Gastroesophageal sphincter (tissue), 4 donors: ENCODE data around the gene KRTAP5-1. TPM values are rescaled to one million over a fixed set of nuclear protein-coding genes. Genes with fewer than 3 reads are reported as not detected.

Source experiments
- ATAC-seq: fragments of 150-250 bp; one replicate; pipeline ENCODE4 v1.9.1; 2016; ENCODE audit warnings: mild to moderate bottlenecking, moderate library complexity
- H3K27ac ChIP-seq, 4 donors: fragments of 200-600 bp; sonication (generic) in 3 of 4; 1 replicate in 3 of 4; 2 replicates in 1 of 4; pipeline ENCODE4 v1.5.1; 2016 to 2019
- H3K27me3 ChIP-seq: fragments of 200-600 bp; sonication (generic); one replicate; pipeline ENCODE4 v1.5.1; 2019
- H3K36me3 ChIP-seq, 2 donors: fragments of 200-600 bp; sonication (generic); one replicate each; pipeline ENCODE4 v1.5.1; 2019; ENCODE audit warnings: control low read depth in 1 of 2
- H3K4me1 ChIP-seq, 3 donors: fragments of 200-600 bp; sonication (generic); 1 replicate in 2 of 3; 2 replicates in 1 of 3; pipeline ENCODE4 v1.5.1; 2016 to 2019; ENCODE audit warnings: control low read depth in 2 of 3
- H3K4me3 ChIP-seq, 2 donors: fragments of 200-600 bp; sonication (generic); one replicate each; pipeline ENCODE4 v1.5.1; 2019; ENCODE audit warnings: mild to moderate bottlenecking in 1 of 2, moderate library complexity in 1 of 2
- H3K9me3 ChIP-seq, 3 donors: fragments of 200-600 bp; sonication (generic); one replicate each; pipeline ENCODE4 v1.5.1; 2017 to 2019; ENCODE audit warnings: control low read depth in 2 of 3
- CTCF ChIP-seq, 4 experiments: fragments of 200-600 bp in 2 of 4; fragments of 450-650 bp in 2 of 4; sonication (generic) in 1 of 4; IDR thresholded peaks; one replicate each; pipeline ENCODE4 v1.5.1; 2017 to 2019; ENCODE audit warnings: antibody characterized with exemption in 4 of 4, mild to moderate bottlenecking in 2 of 4, moderate library complexity in 2 of 4
- EP300 ChIP-seq: sonication (generic); formaldehyde crosslinking; IDR thresholded peaks from one replicate; pipeline ENCODE4 v1.6.1; 2017; ENCODE audit warnings: antibody characterized with exemption, mild to moderate bottlenecking
- POLR2A ChIP-seq, 2 donors: fragments of 450-650 bp; IDR thresholded peaks; one replicate each; pipeline ENCODE4 v1.6.1; 2017; ENCODE audit warnings: antibody characterized with exemption in 2 of 2, mild to moderate bottlenecking in 2 of 2, moderate library complexity in 1 of 2
- POLR2AphosphoS5 ChIP-seq: sonication (generic); formaldehyde crosslinking; IDR thresholded peaks from one replicate; pipeline ENCODE4 v1.6.1; 2017; ENCODE audit warnings: antibody characterized with exemption
- WGBS, 2 donors: methylation state at CpG; one replicate each; pipeline ENCODE4 v1.1.5; 2018; ENCODE audit warnings: low coverage in 1 of 2; 5-methylcytosine and 5-hydroxymethylcytosine counted together
- total RNA-seq, 4 donors: library from RNA; depleted of rRNA; stranded (reverse); fragments of >200 nt; gene quantifications; one replicate each; pipeline ENCODE4 v1.1.0, GENCODE V29; 2016

The KRTAP5-1 gene
- total RNA-seq, 4 donors from 2014 or later, result not detected

GRCh38 chr11:1545432-1545831 lies 39.7 kb downstream of the KRTAP5-1 start:
- H3K27me3 ChIP-seq, result peaks cover 59% of the 10 kb centered on the region
- TF ChIP-seq CTCF (IDR thresholded peaks at IDR 0.05) (no peak), EP300 (no peak), POLR2A (IDR thresholded peaks at IDR 0.05) (no peak), POLR2AphosphoS5 (no peak)
- peaks cover 0 to 36% (median 24%) of the 10 kb centered on the region in 3 donors for H3K4me1 ChIP-seq
- H3K36me3 ChIP-seq, result no peaks in the 10 kb centered on the region
- no peak for ATAC-seq
- no peak overlapping the region for H3K27ac ChIP-seq
- H3K9me3 ChIP-seq, result no peaks in the 10 kb centered on the region
- no peak overlapping the region for H3K4me3 ChIP-seq
- WGBS, 2 donors, result 56 to 74% methylated on average over 3 to 5 of the region's 5 CpGs

GRCh38 chr11:1544536-1544935 lies 40.5 kb downstream of the KRTAP5-1 start:
- Histone ChIP-seq H3K27me3 (peaks cover 61% of the 10 kb centered on the region), H3K9me3 (no peaks in the 10 kb centered on the region), H3K4me3 (no peak overlapping the region), H3K27ac (no peak overlapping the region), H3K4me1 (peaks cover 0 to 36% (median 24%) of the 10 kb centered on the region in 3 donors), H3K36me3 (no peaks in the 10 kb centered on the region)
- no peak for TF ChIP-seq POLR2A (IDR thresholded peaks at IDR 0.05)
- no peak for TF ChIP-seq EP300
- TF ChIP-seq POLR2AphosphoS5, result no peak
- TF ChIP-seq CTCF (IDR thresholded peaks at IDR 0.05), result no peak
- ATAC-seq, result no peak
- 20% methylated on average over 1 of the region's 6 CpGs; no CpG with 5 or more reads in 1 of the 2 donors for WGBS, 2 donors

- Histone ChIP-seq H3K27ac (no peak overlapping the region), H3K4me1 (peaks cover 0 to 28% (median 24%) of the 10 kb centered on the region in 3 donors), H3K36me3 (no peaks in the 10 kb centered on the region), H3K9me3 (no peaks in the 10 kb centered on the region), H3K27me3 (peaks cover 65% of the 10 kb centered on the region), H3K4me3 (no peak overlapping the region)
- no CpG with 5 or more reads among the region's 13 CpGs for WGBS, 2 donors
- no peak for TF ChIP-seq POLR2A (IDR thresholded peaks at IDR 0.05)
- no peak for TF ChIP-seq POLR2AphosphoS5
- TF ChIP-seq CTCF (IDR thresholded peaks at IDR 0.05), result no peak
- TF ChIP-seq EP300, result no peak
- ATAC-seq, result no peak
Observed at GRCh38 chr11:1543606-1544263, 41.3 kb downstream of the KRTAP5-1 start.

- Histone ChIP-seq H3K9me3 (no peaks in the 10 kb centered on the region), H3K27ac (no peak overlapping the region), H3K36me3 (no peaks in the 10 kb centered on the region), H3K4me1 (peaks cover 0 to 16% (median 10%) of the 10 kb centered on the region in 3 donors), H3K27me3 (peaks cover 57% of the 10 kb centered on the region), H3K4me3 (no peak overlapping the region)
- WGBS, 2 donors, result 20% methylated on average over 1 of the region's 10 CpGs; no CpG with 5 or more reads in 1 of the 2 donors
- no peak for TF ChIP-seq POLR2A (IDR thresholded peaks at IDR 0.05)
- TF ChIP-seq CTCF (IDR thresholded peaks at IDR 0.05), result no peak
- no peak for TF ChIP-seq EP300
- TF ChIP-seq POLR2AphosphoS5, result no peak
- ATAC-seq, result no peak
Observed at GRCh38 chr11:1542267-1542666, 42.8 kb downstream of the KRTAP5-1 start.
